ENCODE data around the gene LIMCH1.
A peak's percentile ranks its signal among the peaks of the same experiment; 100 is the strongest.
"Not testable (repeated sequence)": the region's sequence is repeated elsewhere in the genome, so short reads cannot be mapped to it uniquely, and the experiment has no call there.

LIMCH1 gene

DNA sequence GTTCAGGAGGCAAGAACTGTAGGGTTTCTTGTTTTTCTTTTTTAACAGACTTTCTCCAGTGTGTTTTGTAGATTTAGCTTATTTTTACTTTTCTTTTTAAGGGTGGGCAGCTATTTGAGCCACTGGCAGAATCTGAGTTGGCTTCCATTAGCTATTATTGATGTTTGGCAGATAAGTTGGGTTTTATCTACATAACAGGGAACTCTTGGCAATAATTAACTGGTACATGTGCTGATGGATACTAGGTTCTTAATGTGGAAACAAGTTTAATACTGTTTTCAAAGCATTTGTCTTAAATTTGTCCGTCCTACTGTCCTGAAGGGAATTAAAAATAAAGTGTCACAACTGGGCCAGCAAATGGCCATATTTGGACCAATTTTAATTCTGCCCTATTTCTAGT lies 130.1 kb downstream of the LIMCH1 start:
- no peak for DNase-seq (ENCODE audit: extremely low read depth in 1 of 2, low read depth in 1 of 2)

DNA sequence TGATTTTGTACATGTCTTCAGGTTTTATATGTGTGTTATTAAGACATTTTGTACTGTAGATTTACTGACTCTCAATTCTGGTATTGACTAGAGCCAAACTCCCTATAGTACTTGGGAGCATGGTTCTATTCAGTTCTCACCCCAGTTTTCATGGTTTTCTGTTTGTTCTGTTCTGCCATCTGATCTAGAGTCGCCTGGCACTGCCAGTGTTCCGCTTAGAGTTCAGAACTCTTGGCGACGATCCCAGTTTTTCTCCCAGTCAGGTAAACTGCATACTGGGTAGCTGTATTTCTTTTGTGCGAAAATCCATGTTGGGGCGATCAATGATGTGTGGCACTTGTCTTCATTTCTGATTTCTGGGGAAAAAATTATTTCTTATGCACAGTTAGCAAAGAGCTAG lies 132.6 kb downstream of the LIMCH1 start:
- no peak for DNase-seq (ENCODE audit: extremely low read depth in 1 of 2, low read depth in 1 of 2)

DNA sequence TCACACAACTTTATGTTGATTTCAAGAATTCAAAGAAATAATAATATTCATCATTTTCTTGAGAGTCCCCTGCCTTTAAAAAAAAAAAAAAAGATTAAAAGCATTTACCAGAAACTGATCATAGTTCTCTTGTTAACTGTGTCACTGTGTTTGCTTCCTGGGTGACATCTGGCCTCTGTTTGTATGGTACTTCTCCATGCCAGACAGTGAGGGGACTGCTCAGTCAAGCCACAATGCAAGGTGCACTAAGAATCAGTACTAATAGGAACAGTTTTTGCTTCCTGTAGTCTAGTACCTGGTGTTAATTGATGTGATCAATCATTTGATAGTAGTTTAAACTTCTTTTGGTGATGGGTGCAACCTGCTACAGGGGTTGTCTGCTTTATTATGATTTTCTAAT lies 133.0 kb downstream of the LIMCH1 start:
- DNase-seq (ENCODE audit: extremely low read depth in 1 of 2, low read depth in 1 of 2), result no peak

- no peak for DNase-seq (ENCODE audit: extremely low read depth in 1 of 2, low read depth in 1 of 2)
These were observed 140.3 kb downstream of the LIMCH1 start for GRCh38 chr4:41678086-41678816.

DNA sequence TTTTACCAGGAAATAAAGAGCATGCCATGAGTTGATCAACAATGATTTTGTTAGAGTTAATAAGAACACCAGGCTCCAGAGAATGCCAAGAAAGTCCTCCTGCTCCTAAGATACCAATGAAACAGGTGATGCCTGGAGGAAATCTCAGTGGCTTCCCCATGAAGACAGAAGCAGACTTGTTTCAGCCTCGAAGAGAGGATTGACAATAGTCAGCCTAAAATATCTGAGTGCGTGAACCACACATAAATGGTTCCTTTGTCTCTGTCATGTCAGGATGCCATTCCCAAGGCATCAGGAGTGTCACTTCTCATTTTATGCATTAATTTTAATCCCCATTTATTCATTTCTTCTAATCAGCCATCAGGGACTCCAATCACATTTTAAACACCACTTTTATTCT lies 141.0 kb downstream of the LIMCH1 start:
- no peak for DNase-seq (ENCODE audit: extremely low read depth in 1 of 2, low read depth in 1 of 2)

- DNase-seq (ENCODE audit: extremely low read depth in 1 of 2, low read depth in 1 of 2), result no peak
These were observed 142.0 kb downstream of the LIMCH1 start for GRCh38 chr4:41679991-41680390.

DNA sequence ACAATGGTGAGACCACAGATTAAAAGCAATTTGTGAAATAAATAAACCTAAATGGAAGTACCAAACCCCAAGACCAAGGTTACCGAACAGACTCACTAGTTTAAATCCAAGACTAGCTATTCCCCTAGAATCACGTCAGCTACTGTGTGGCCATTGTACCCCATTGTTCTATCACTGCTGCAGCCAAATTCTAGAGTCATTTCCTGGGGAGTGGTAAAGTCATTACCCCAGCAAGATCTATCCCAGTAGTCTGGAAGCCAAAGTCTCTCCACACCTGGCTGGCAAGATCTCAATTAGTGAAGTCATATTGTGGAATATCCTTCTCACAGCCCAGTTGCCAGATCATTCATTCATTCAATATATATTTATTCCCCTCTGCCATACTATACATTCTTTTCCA lies 143.1 kb downstream of the LIMCH1 start:
- no peak for DNase-seq (ENCODE audit: extremely low read depth in 1 of 2, low read depth in 1 of 2)

DNA sequence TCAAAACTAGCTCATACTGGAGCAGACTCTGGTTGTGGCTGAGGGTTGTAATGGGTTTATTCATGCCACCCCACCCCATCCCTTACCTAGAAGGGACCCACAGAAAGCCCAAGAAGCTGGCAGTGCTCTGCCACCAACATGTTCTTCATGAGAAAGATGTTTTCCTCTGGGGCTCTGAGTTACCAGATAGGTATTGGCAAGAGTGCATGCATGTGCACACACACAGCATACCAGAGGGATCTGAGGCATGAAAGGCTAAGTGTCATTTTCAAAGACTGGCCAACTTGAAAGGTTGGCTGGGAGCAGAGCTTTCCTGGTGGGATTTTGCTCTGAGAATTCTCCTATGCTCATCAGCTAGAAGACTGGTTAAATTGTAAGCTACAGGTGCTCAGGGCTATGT lies 145.4 kb downstream of the LIMCH1 start:
- no peak for DNase-seq (ENCODE audit: extremely low read depth in 1 of 2, low read depth in 1 of 2)

DNA sequence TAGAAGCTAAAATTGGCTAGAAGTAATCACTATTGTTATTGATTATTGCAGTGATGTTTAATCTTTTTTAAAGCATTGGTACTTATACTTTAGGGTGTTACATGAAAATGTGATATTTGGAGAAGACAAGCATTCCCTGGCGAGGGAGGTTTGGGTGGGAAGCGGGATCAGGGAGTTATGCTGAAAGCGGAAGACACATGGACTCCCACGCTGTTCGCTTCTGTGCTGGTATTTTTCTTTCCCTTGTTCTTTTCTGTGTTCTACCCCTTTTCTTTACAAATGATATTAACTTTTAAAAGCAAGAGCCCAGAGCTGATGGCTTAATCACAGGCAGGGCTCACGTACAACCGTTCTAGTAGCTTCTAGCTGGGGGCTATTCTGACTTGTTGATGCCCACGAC lies 148.9 kb downstream of the LIMCH1 start:
- no peak for DNase-seq (ENCODE audit: extremely low read depth in 1 of 2, low read depth in 1 of 2)

DNA sequence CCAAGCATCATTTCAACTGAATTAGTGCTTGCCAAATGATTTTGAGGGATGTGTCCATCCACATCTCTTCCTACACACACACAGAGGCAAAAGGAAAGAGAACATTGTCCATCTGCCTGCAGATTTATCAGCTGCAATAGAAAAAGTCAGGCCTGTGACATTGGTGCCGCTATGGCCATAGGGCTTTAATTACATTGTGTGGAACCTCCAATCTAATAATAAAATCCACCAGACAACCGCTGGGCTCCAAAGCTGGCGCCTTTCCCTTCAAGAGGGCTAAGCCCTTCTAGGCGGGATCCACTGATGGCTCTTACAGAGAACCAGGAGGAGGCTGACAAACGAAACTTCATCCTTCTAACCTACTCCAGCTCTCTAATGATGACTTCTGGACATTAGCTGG lies 150.0 kb downstream of the LIMCH1 start:
- no peak for DNase-seq (ENCODE audit: extremely low read depth in 1 of 2, low read depth in 1 of 2)

DNA sequence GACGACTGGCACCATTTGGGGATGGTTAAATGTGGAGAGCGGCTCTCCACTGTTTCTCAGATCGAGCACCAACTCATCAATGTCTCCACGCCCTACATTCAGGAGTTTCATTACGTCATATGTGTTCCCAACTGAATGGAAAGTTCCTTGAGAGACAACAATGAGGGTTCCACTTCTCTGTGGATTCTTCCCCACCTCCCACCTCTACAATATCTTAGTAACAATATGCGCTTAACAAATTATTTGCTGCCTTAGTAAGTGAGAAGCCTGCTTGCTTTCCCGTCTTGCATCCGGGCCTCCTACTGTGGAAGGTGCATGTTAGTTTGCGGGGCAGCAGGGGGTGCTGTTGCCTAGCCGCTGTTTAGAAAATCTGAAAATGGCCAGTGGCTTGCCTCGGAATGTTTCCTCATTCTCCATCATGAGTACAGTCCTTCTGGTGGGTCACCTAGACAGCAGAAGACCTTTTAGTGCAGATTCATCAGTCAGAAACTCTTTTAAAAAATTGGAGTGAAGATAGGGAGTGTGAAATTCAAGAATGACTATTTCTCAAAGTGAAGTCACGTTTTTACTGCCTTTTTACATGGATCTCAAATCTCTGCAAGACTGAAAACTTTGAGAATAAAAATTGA lies 154.9 kb downstream of the LIMCH1 start:
- DNase-seq (ENCODE audit: extremely low read depth in 1 of 2, low read depth in 1 of 2), result peak in 1 of 2 donors; percentile 6

DNA sequence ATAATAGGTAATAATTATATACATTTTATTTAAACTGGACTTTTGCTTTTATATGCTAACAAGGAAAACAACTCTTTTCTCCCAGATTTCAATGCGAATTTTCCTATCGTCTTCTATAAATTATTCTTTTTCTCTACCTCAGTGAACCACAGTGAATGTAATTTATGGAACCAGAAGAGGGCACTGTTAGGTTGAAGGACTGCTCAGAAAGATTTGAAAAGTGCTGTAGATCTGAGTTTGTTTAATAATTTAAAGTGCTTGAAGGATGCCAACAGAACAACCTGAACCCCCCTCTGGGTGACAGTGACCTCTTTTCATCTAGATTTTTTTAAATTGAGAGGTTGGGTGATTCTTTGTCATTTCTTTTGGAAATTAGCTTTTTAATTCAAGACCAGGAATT lies 155.7 kb downstream of the LIMCH1 start:
- DNase-seq (ENCODE audit: extremely low read depth in 1 of 2, low read depth in 1 of 2), result no peak

GRCh38 chr4:41696131-41696530 lies 158.2 kb downstream of the LIMCH1 start:
- no peak for DNase-seq (ENCODE audit: extremely low read depth in 1 of 2, low read depth in 1 of 2)

- no peak for DNase-seq (ENCODE audit: extremely low read depth in 1 of 2, low read depth in 1 of 2)
These were observed 158.8 kb downstream of the LIMCH1 start for GRCh38 chr4:41696763-41697162.

GRCh38 chr4:41701983-41702382 lies 164.0 kb downstream of the LIMCH1 start:
- DNase-seq (ENCODE audit: extremely low read depth in 1 of 2, low read depth in 1 of 2), result no peak

- DNase-seq (ENCODE audit: extremely low read depth in 1 of 2, low read depth in 1 of 2), result no peak
These were observed 164.8 kb downstream of the LIMCH1 start for GRCh38 chr4:41702770-41703169.

GRCh38 chr4:41703785-41704184 lies 165.8 kb downstream of the LIMCH1 start:
- no peak for DNase-seq (ENCODE audit: extremely low read depth in 1 of 2, low read depth in 1 of 2)

DNA sequence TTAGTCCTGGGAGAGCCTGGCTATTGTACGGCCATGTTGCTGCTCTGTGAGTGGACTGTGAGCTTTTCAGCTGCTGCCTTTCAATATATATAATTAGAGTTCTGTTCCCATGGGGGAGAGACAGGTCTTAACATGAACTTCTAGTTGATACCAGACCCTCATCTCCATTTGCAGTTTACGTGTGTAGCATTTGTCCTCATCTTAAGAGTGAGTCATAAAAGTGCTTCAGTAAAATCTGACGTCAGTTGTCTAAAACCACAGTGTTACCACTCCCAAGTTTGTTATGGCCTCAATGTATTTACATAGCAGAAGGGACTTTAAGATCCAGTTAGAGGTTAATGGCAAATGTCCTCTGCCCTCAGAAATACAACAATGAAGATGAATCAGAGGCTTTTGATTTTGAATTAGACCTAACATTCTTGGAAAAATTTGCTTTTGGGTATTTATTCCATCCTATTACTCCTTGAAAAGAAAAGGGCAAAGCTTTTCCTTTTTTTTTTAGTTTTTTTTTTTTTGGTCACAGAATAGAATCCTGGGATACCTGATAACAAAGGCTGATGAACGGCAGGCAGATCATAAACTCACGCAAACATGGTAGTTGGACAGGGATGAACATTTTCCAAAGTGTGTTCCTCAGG lies 172.0 kb downstream of the LIMCH1 start:
- no peak for DNase-seq (ENCODE audit: extremely low read depth in 1 of 2, low read depth in 1 of 2)

DNA sequence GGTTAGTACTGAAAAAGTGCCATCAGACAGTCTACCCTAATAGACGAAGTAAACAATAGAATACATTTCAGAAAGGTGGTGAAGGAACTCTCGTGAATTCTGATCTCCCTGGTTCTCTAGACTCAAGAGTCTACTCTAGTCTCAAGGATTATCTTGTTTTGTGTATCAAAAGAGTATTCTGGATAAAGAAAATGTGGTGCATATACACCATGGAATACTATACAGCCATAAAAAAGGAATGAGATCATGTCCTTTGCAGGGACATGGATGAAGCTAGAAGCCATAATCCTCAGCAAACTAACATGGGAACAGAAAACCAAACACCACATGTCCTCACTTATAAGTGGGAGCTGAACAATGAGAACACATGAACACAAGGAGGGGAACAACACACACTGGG lies 173.7 kb downstream of the LIMCH1 start:
- not testable (repeated sequence) for DNase-seq (ENCODE audit: extremely low read depth in 1 of 2, low read depth in 1 of 2)

GRCh38 chr4:41712425-41712824 lies 174.5 kb downstream of the LIMCH1 start:
- DNase-seq (ENCODE audit: extremely low read depth in 1 of 2, low read depth in 1 of 2), result no peak

GRCh38 chr4:41713768-41714167 lies 175.8 kb downstream of the LIMCH1 start:
- no peak for DNase-seq (ENCODE audit: extremely low read depth in 1 of 2, low read depth in 1 of 2)

GRCh38 chr4:41714364-41715000 lies 176.5 kb downstream of the LIMCH1 start:
- no peak for DNase-seq (ENCODE audit: extremely low read depth in 1 of 2, low read depth in 1 of 2)
